ENCODE data around the gene RHO.
"Not testable (repeated sequence)": the region's sequence is repeated elsewhere in the genome, so short reads cannot be mapped to it uniquely, and the experiment has no call there.

RHO gene

GRCh38 chr3:129528589-129529100, at the start of gene RHO:
Gene RHO (plus strand): TSS chr3:129528639. CDS start chr3:129528734, 95 bp downstream.
- H3K36me3 ChIP-seq (ENCODE audit: control insufficient read depth in 1 of 2, insufficient read depth in 2 of 2, low read length in 2 of 2): no peaks in the 10 kb centered on the region
- no peak within 1 kb of the TSS for H3K4me3 ChIP-seq (ENCODE audit: low read depth in 1 of 2, low read length in 2 of 2)
- no peaks in the 10 kb centered on the region for H3K9me3 ChIP-seq (ENCODE audit: control insufficient read depth in 1 of 2, low read length in 2 of 2)
- no peaks in the 10 kb centered on the region for H3K4me1 ChIP-seq (ENCODE audit: control insufficient read depth in 1 of 2, insufficient read depth in 2 of 2, low read length in 2 of 2)
- no peak within 1 kb of the TSS for H3K27ac ChIP-seq (ENCODE audit: low read length)
- H3K27me3 ChIP-seq (ENCODE audit: low read depth, low read length): no peaks in the 10 kb centered on the region

- not testable (repeated sequence) for H3K9me3 ChIP-seq (ENCODE audit: control insufficient read depth in 1 of 2, low read length in 2 of 2); H3K27ac ChIP-seq (ENCODE audit: low read length); H3K4me3 ChIP-seq (ENCODE audit: low read depth in 1 of 2, low read length in 2 of 2); H3K27me3 ChIP-seq (ENCODE audit: low read depth, low read length)
- Histone ChIP-seq H3K36me3 (ENCODE audit: control insufficient read depth in 1 of 2, insufficient read depth in 2 of 2, low read length in 2 of 2) (peaks cover 38 to 51% of the 10 kb centered on the region in 2 donors), H3K4me1 (ENCODE audit: control insufficient read depth in 1 of 2, insufficient read depth in 2 of 2, low read length in 2 of 2) (peaks cover 0 to 19% of the 10 kb centered on the region in 2 donors)
These were observed 47.1 kb upstream of the RHO start for GRCh38 chr3:129481225-129481765.

- Histone ChIP-seq H3K27me3 (ENCODE audit: low read depth, low read length) (no peaks in the 10 kb centered on the region), H3K4me3 (ENCODE audit: low read depth in 1 of 2, low read length in 2 of 2) (no peak overlapping the region), H3K36me3 (ENCODE audit: control insufficient read depth in 1 of 2, insufficient read depth in 2 of 2, low read length in 2 of 2) (peaks cover 32 to 50% of the 10 kb centered on the region in 2 donors), H3K9me3 (ENCODE audit: control insufficient read depth in 1 of 2, low read length in 2 of 2) (no peaks in the 10 kb centered on the region), H3K27ac (ENCODE audit: low read length) (peak overlapping the region; percentile 29), H3K4me1 (ENCODE audit: control insufficient read depth in 1 of 2, insufficient read depth in 2 of 2, low read length in 2 of 2) (peaks cover 0 to 23% of the 10 kb centered on the region in 2 donors)
These were observed 46.6 kb upstream of the RHO start for GRCh38 chr3:129481766-129482332.

- Histone ChIP-seq H3K9me3 (ENCODE audit: control insufficient read depth in 1 of 2, low read length in 2 of 2) (no peaks in the 10 kb centered on the region), H3K27me3 (ENCODE audit: low read depth, low read length) (no peaks in the 10 kb centered on the region), H3K4me1 (ENCODE audit: control insufficient read depth in 1 of 2, insufficient read depth in 2 of 2, low read length in 2 of 2) (peaks cover 0 to 23% of the 10 kb centered on the region in 2 donors), H3K4me3 (ENCODE audit: low read depth in 1 of 2, low read length in 2 of 2) (no peak overlapping the region), H3K36me3 (ENCODE audit: control insufficient read depth in 1 of 2, insufficient read depth in 2 of 2, low read length in 2 of 2) (peaks cover 24 to 44% of the 10 kb centered on the region in 2 donors), H3K27ac (ENCODE audit: low read length) (no peak overlapping the region)
These were observed 45.7 kb upstream of the RHO start for GRCh38 chr3:129482721-129483120.

GRCh38 chr3:129483870-129484269, 44.6 kb upstream of the RHO start:
- Histone ChIP-seq H3K4me1 (ENCODE audit: control insufficient read depth in 1 of 2, insufficient read depth in 2 of 2, low read length in 2 of 2) (peaks cover 0 to 23% of the 10 kb centered on the region in 2 donors), H3K27ac (ENCODE audit: low read length) (no peak overlapping the region)

GRCh38 chr3:129485146-129485545, 43.3 kb upstream of the RHO start:
- H3K9me3 ChIP-seq (ENCODE audit: control insufficient read depth in 1 of 2, low read length in 2 of 2); H3K27ac ChIP-seq (ENCODE audit: low read length); H3K27me3 ChIP-seq (ENCODE audit: low read depth, low read length); H3K4me3 ChIP-seq (ENCODE audit: low read depth in 1 of 2, low read length in 2 of 2): not testable (repeated sequence)
- peaks cover 14 to 42% of the 10 kb centered on the region in 2 donors for H3K36me3 ChIP-seq (ENCODE audit: control insufficient read depth in 1 of 2, insufficient read depth in 2 of 2, low read length in 2 of 2)
- H3K4me1 ChIP-seq (ENCODE audit: control insufficient read depth in 1 of 2, insufficient read depth in 2 of 2, low read length in 2 of 2): peaks cover 0 to 23% of the 10 kb centered on the region in 2 donors

More at GRCh38 chr3:129483870-129484269, 44.6 kb upstream of the RHO start:
- Histone ChIP-seq H3K9me3 (ENCODE audit: control insufficient read depth in 1 of 2, low read length in 2 of 2) (no peaks in the 10 kb centered on the region), H3K4me3 (ENCODE audit: low read depth in 1 of 2, low read length in 2 of 2) (no peak overlapping the region), H3K27me3 (ENCODE audit: low read depth, low read length) (no peaks in the 10 kb centered on the region), H3K36me3 (ENCODE audit: control insufficient read depth in 1 of 2, insufficient read depth in 2 of 2, low read length in 2 of 2) (peaks cover 20 to 39% of the 10 kb centered on the region in 2 donors)

- Histone ChIP-seq H3K27me3 (ENCODE audit: low read depth, low read length) (no peaks in the 10 kb centered on the region), H3K36me3 (ENCODE audit: control insufficient read depth in 1 of 2, insufficient read depth in 2 of 2, low read length in 2 of 2) (peaks cover 8 to 37% of the 10 kb centered on the region in 2 donors), H3K27ac (ENCODE audit: low read length) (no peak overlapping the region), H3K9me3 (ENCODE audit: control insufficient read depth in 1 of 2, low read length in 2 of 2) (no peaks in the 10 kb centered on the region), H3K4me1 (ENCODE audit: control insufficient read depth in 1 of 2, insufficient read depth in 2 of 2, low read length in 2 of 2) (peaks cover 4 to 22% of the 10 kb centered on the region in 2 donors), H3K4me3 (ENCODE audit: low read depth in 1 of 2, low read length in 2 of 2) (no peak overlapping the region)
These were observed 42.4 kb upstream of the RHO start for GRCh38 chr3:129485721-129486663.

- no peaks in the 10 kb centered on the region for H3K27me3 ChIP-seq (ENCODE audit: low read depth, low read length)
- H3K9me3 ChIP-seq (ENCODE audit: control insufficient read depth in 1 of 2, low read length in 2 of 2): no peaks in the 10 kb centered on the region
- no peak overlapping the region for H3K4me3 ChIP-seq (ENCODE audit: low read depth in 1 of 2, low read length in 2 of 2)
- H3K4me1 ChIP-seq (ENCODE audit: control insufficient read depth in 1 of 2, insufficient read depth in 2 of 2, low read length in 2 of 2): peaks cover 4 to 21% of the 10 kb centered on the region in 2 donors
- H3K36me3 ChIP-seq (ENCODE audit: control insufficient read depth in 1 of 2, insufficient read depth in 2 of 2, low read length in 2 of 2): peaks cover 8 to 39% of the 10 kb centered on the region in 2 donors
- no peak overlapping the region for H3K27ac ChIP-seq (ENCODE audit: low read length)
These were observed 41.8 kb upstream of the RHO start for GRCh38 chr3:129486664-129487035.

- H3K4me1 ChIP-seq (ENCODE audit: control insufficient read depth in 1 of 2, insufficient read depth in 2 of 2, low read length in 2 of 2): peaks cover 4 to 14% of the 10 kb centered on the region in 2 donors
- H3K27ac ChIP-seq (ENCODE audit: low read length): no peak overlapping the region
- H3K9me3 ChIP-seq (ENCODE audit: control insufficient read depth in 1 of 2, low read length in 2 of 2): no peaks in the 10 kb centered on the region
- H3K4me3 ChIP-seq (ENCODE audit: low read depth in 1 of 2, low read length in 2 of 2): no peak overlapping the region
- no peaks in the 10 kb centered on the region for H3K27me3 ChIP-seq (ENCODE audit: low read depth, low read length)
- H3K36me3 ChIP-seq (ENCODE audit: control insufficient read depth in 1 of 2, insufficient read depth in 2 of 2, low read length in 2 of 2): peaks cover 14 to 46% of the 10 kb centered on the region in 2 donors
These were observed 41.1 kb upstream of the RHO start for GRCh38 chr3:129487183-129487867.

- H3K27me3 ChIP-seq (ENCODE audit: low read depth, low read length); H3K4me3 ChIP-seq (ENCODE audit: low read depth in 1 of 2, low read length in 2 of 2); H3K27ac ChIP-seq (ENCODE audit: low read length); H3K9me3 ChIP-seq (ENCODE audit: control insufficient read depth in 1 of 2, low read length in 2 of 2): not testable (repeated sequence)
- H3K36me3 ChIP-seq (ENCODE audit: control insufficient read depth in 1 of 2, insufficient read depth in 2 of 2, low read length in 2 of 2): peaks cover 14 to 52% of the 10 kb centered on the region in 2 donors
- H3K4me1 ChIP-seq (ENCODE audit: control insufficient read depth in 1 of 2, insufficient read depth in 2 of 2, low read length in 2 of 2): peaks cover 4 to 14% of the 10 kb centered on the region in 2 donors
These were observed 40.5 kb upstream of the RHO start for GRCh38 chr3:129487868-129488335.
